SK-N-SH (cell line): ENCODE data around the gene SLC25A4. TPM values are rescaled to one million over a fixed set of nuclear protein-coding genes. Genes with fewer than 3 reads are reported as not detected.

Experiments used
- CTCF ChIA-PET: fragments of 300-600, 350-600 bp; formaldehyde crosslinking; extraction: SDS; loops from one replicate; lab custom pipeline; 2021; lab: Yijun Ruan, JAX
- POLR2A ChIA-PET: fragments of 350-600 bp; sonication (Branson Sonifier 250); formaldehyde crosslinking; extraction: SDS; loops from one replicate; lab custom pipeline; 2020; ENCODE audit warnings: antibody characterized with exemption, inconsistent platforms; lab: Yijun Ruan, JAX
- DNase-seq: peaks from one replicate; pipeline ENCODE4 v3.0.0; 2012
- H2AFZ ChIP-seq: fragments of 200-600 bp; sonication (generic); 2 replicates; pipeline ENCODE4 v1.8.1; 2016; ENCODE audit warnings: antibody characterized with exemption, mild to moderate bottlenecking, low read depth
- H3F3A ChIP-seq: fragments of 200-600 bp; sonication (generic); replicated peaks from 2 replicates; pipeline ENCODE3; 2016; ENCODE audit warnings: antibody characterized with exemption, mild to moderate bottlenecking; ENCODE audit not compliant: insufficient read depth
- H3K27ac ChIP-seq, 2 experiments: fragments of 200-500 bp in 1 of 2; fragments of 200-600 bp in 1 of 2; sonication (Bioruptor generic) in 1 of 2; sonication (generic), shearing (Covaris generic) in 1 of 2; 2 replicates each; pipeline versions ENCODE4 v1.5.1 to v1.6.1; 2014 to 2016; ENCODE audit warnings: low read depth in 2 of 2, inconsistent platforms in 1 of 2, low read length in 1 of 2, mild to moderate bottlenecking in 1 of 2, mixed read lengths in 1 of 2
- H3K27me3 ChIP-seq: fragments of 200-600 bp; sonication (generic), shearing (Covaris generic); 2 replicates; pipeline ENCODE4 v1.6.1; 2016; ENCODE audit warnings: mixed run types; ENCODE audit not compliant: insufficient read depth
- H3K36me3 ChIP-seq, 2 experiments: fragments of 200-500 bp in 1 of 2; fragments of 200-600 bp in 1 of 2; sonication (Bioruptor generic) in 1 of 2; sonication (generic) in 1 of 2; replicated peaks in 1 of 2; 2 replicates each; pipeline versions ENCODE3 to v1.5.1; 2014 to 2016; ENCODE audit warnings: low read length in 1 of 2, mild to moderate bottlenecking in 1 of 2; ENCODE audit not compliant: insufficient read depth in 2 of 2, control insufficient read depth in 1 of 2
- H3K4me1 ChIP-seq, 2 experiments: fragments of 200-500 bp in 1 of 2; fragments of 200-600 bp in 1 of 2; sonication (Bioruptor generic) in 1 of 2; sonication (generic), shearing (Covaris generic) in 1 of 2; 2 replicates each; pipeline versions ENCODE4 v1.5.1 to v1.6.1; 2014 to 2016; ENCODE audit warnings: low read depth in 1 of 2, low read length in 1 of 2, mixed run types in 1 of 2; ENCODE audit not compliant: insufficient read depth in 2 of 2, control insufficient read depth in 1 of 2
- H3K4me2 ChIP-seq: fragments of 200-600 bp; sonication (generic), shearing (Covaris generic); 2 replicates; pipeline ENCODE4 v1.6.1; 2017; ENCODE audit warnings: mixed run types
- H3K4me3 ChIP-seq, 2 experiments: fragments of 200-500 bp in 1 of 2; fragments of 200-600 bp in 1 of 2; sonication (Bioruptor generic) in 1 of 2; sonication (generic), shearing (Covaris generic) in 1 of 2; 2 replicates each; pipeline versions ENCODE4 v1.5.1 to v1.8.1; 2014 to 2016; ENCODE audit warnings: low read depth in 2 of 2, inconsistent platforms in 1 of 2, low read length in 1 of 2, mild to moderate bottlenecking in 1 of 2, mixed read lengths in 1 of 2, moderate library complexity in 1 of 2
- H3K79me2 ChIP-seq: fragments of 200-600 bp; sonication (generic); 2 replicates; pipeline ENCODE4 v1.8.1; 2017; ENCODE audit warnings: mild to moderate bottlenecking; ENCODE audit not compliant: insufficient read depth
- H3K9ac ChIP-seq: fragments of 200-600 bp; sonication (generic); 2 replicates; pipeline ENCODE4 v1.6.1; 2017; ENCODE audit warnings: mixed run types
- H3K9me2 ChIP-seq: fragments of 200-600 bp; sonication (generic); 2 replicates; pipeline ENCODE4 v1.6.1; 2017; ENCODE audit warnings: mixed run types
- H3K9me3 ChIP-seq: fragments of 200-600 bp; sonication (generic); 2 replicates; pipeline ENCODE4 v1.6.1; 2017; ENCODE audit warnings: mixed run types, mild to moderate bottlenecking, moderate library complexity
- H4K20me1 ChIP-seq: fragments of 200-600 bp; sonication (generic); 2 replicates; pipeline ENCODE4 v1.6.1; 2017; ENCODE audit warnings: mild to moderate bottlenecking, mixed run types; ENCODE audit not compliant: insufficient read depth
- CTCF ChIP-seq: fragments of 200-600 bp; sonication (generic); IDR thresholded peaks from 2 replicates; pipeline ENCODE4 v1.6.1; 2017; ENCODE audit warnings: antibody characterized with exemption, mild to moderate bottlenecking, moderate library complexity
- EP300 ChIP-seq, 2 experiments: IDR thresholded peaks; 2 replicates each; pipeline versions ENCODE4 v1.4.0 to v1.6.1; 2012; ENCODE audit warnings: borderline replicate concordance in 1 of 2, low read depth in 1 of 2, low read length in 1 of 2
- FOSL2 ChIP-seq: IDR thresholded peaks from 2 replicates; pipeline ENCODE4 v1.4.0; 2012; ENCODE audit warnings: low read depth, mild to moderate bottlenecking, moderate library complexity, borderline replicate concordance
- GABPA ChIP-seq: IDR thresholded peaks from 2 replicates; pipeline ENCODE4 v1.4.0; 2012; ENCODE audit warnings: low read depth, mild to moderate bottlenecking
- MEF2A ChIP-seq: IDR thresholded peaks from 2 replicates; pipeline ENCODE4 v1.4.0; 2012; ENCODE audit warnings: low read depth, borderline replicate concordance
- NFIC ChIP-seq: IDR thresholded peaks from 2 replicates; pipeline ENCODE4 v1.4.0; 2012; ENCODE audit warnings: borderline replicate concordance
- REST ChIP-seq: IDR thresholded peaks from 2 replicates; pipeline ENCODE4 v1.6.1; 2012; ENCODE audit warnings: mild to moderate bottlenecking, low read depth, low read length, moderate library complexity
- RXRA ChIP-seq: IDR thresholded peaks from 2 replicates; pipeline ENCODE4 v1.4.0; 2012; ENCODE audit warnings: low read depth, mild to moderate bottlenecking, borderline replicate concordance
- SMC3 ChIP-seq: IDR thresholded peaks from 2 replicates; pipeline ENCODE4 v1.6.1; 2012; ENCODE audit warnings: low read depth, low read length, improper control_type of control experiment
- TAF1 ChIP-seq: IDR thresholded peaks from 2 replicates; pipeline ENCODE4 v1.6.1; 2012; ENCODE audit warnings: low read depth, mild to moderate bottlenecking, low read length, moderate library complexity, borderline replicate concordance
- TCF12 ChIP-seq: IDR thresholded peaks from 2 replicates; pipeline ENCODE4 v1.4.0; 2012
- USF1 ChIP-seq: IDR thresholded peaks from 2 replicates; pipeline ENCODE4 v1.4.0; 2012; ENCODE audit warnings: low read depth, borderline replicate concordance
- ZBTB33 ChIP-seq: IDR thresholded peaks from 2 replicates; pipeline ENCODE4 v1.4.0; 2012; ENCODE audit warnings: low read depth, borderline replicate concordance
- WGBS: methylation state at CpG from one replicate; pipeline ENCODE4 v1.1.6; 2017; ENCODE audit warnings: low lambda C conversion rate; 5-methylcytosine and 5-hydroxymethylcytosine counted together
- polyA plus RNA-seq, 3 experiments: library from polyadenylated mRNA; depleted of rRNA; stranded (reverse); fragments of >200 nt; gene quantifications; 2 replicates each; pipeline ENCODE4 v1.2.3, GENCODE V29; 2012
- TF ChIP-seq, protein P1 (sequence below): IDR thresholded peaks from 2 replicates; pipeline ENCODE4 v1.4.0; 2012; ENCODE audit warnings: low read depth

Gene SLC25A4
- polyA plus RNA-seq, 1 of the 3 experiments (the other 2 are of a cell fraction), result 36.2 TPM

GRCh38 chr4:185144601-185145240 lies 1.7 kb downstream of the SLC25A4 start:
- TF ChIP-seq ZBTB33, result no peak
- TF ChIP-seq, protein P1, sequence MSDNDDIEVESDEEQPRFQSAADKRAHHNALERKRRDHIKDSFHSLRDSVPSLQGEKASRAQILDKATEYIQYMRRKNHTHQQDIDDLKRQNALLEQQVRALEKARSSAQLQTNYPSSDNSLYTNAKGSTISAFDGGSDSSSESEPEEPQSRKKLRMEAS, result no peak
- TF ChIP-seq REST, result no peak
- no peak for TF ChIP-seq EP300 (IDR thresholded peaks at IDR 0.05; ENCODE audit: borderline replicate concordance in 1 of 2, low read depth in 1 of 2, low read length in 1 of 2)
- TF ChIP-seq RXRA, result no peak
- no peak for TF ChIP-seq SMC3
- TF ChIP-seq NFIC, result no peak
- TF ChIP-seq FOSL2, result no peak
- no peak for TF ChIP-seq TAF1
- TF ChIP-seq USF1, result no peak
- TF ChIP-seq GABPA, result no peak
- TF ChIP-seq CTCF, result no peak
- no peak for TF ChIP-seq MEF2A
- no peak for TF ChIP-seq TCF12
- TF ChIP-seq, all 33 proteins: peak for 0
- Histone ChIP-seq H3K9me3 (no peaks in the 10 kb centered on the region), H2AFZ (no peak overlapping the region), H3K36me3 (peaks cover under 1 to 21% of the 10 kb centered on the region in 2 experiments), H3K27ac (no peak overlapping the region), H3K4me2 (peak overlapping the region; percentile 82; the same call in 1 of the 2 replicates), H3K9ac (peak overlapping the region; percentile 57; the same call in 1 of the 2 replicates), H4K20me1 (no peaks in the 10 kb centered on the region), H3K79me2 (peaks cover 24% of the 10 kb centered on the region; the same call in 1 of the 2 replicates), H3K4me3 (no peak overlapping the region), H3K4me1 (peaks cover 0 to 29% of the 10 kb centered on the region in 2 experiments; a peak in 2 of 4 replicates), H3F3A (peaks cover 4% of the 10 kb centered on the region), H3K9me2 (no peaks in the 10 kb centered on the region), H3K27me3 (no peaks in the 10 kb centered on the region)
- 93% methylated on average over 12 of the region's 16 CpGs for WGBS
- CTCF ChIA-PET, result interaction anchor here (1.2 to 2.1 kb wide), 4 partner anchors 10 to 893 kb away, joined by 4 to 12 read pairs (median 5); no protein-coding TSS in a partner anchor
- no peak for DNase-seq
- POLR2A ChIA-PET, result interaction anchor here (1.0 kb wide), 1 partner anchor 17 kb away, joined by 3 read pairs; no protein-coding TSS in a partner anchor
